HG02678 (cell line): ENCODE measurements around the gene HEMK1.

Source experiments
- ATAC-seq: cut with Tn5 transposase; IDR thresholded peaks from one replicate; pipeline ENCODE4 v1.9.1; 2021; ENCODE audit warnings: mild to moderate bottlenecking, moderate library complexity; ENCODE audit not compliant: unreplicated experiment

The HEMK1 gene

GRCh38 chr3:50630877-50631276, 61.6 kb downstream of the HEMK1 start:
- no peak for ATAC-seq

GRCh38 chr3:50632450-50632849, 63.1 kb downstream of the HEMK1 start:
- no peak for ATAC-seq

- ATAC-seq: no peak
Observed at GRCh38 chr3:50633230-50633790, 64.0 kb downstream of the HEMK1 start.

- ATAC-seq: no peak
Observed at GRCh38 chr3:50635066-50635465, 65.7 kb downstream of the HEMK1 start.

GRCh38 chr3:50637011-50637410, 67.7 kb downstream of the HEMK1 start:
- no peak for ATAC-seq

- ATAC-seq: no peak
Observed at GRCh38 chr3:50637945-50638344, 68.6 kb downstream of the HEMK1 start.

- ATAC-seq: no peak
Observed at GRCh38 chr3:50639055-50639494, 69.8 kb downstream of the HEMK1 start.

GRCh38 chr3:50642382-50642781, 73.1 kb downstream of the HEMK1 start:
- ATAC-seq: no peak

- ATAC-seq: no peak
Observed at GRCh38 chr3:50644561-50644960, 75.2 kb downstream of the HEMK1 start.

GRCh38 chr3:50645378-50645777, 76.1 kb downstream of the HEMK1 start:
- ATAC-seq: no peak
